Measurements from ENCODE around the gene ANO4.

GRCh38 chr12:100851637-100852036 is 57.1 kb downstream of the ANO4 start:
- no peak for TF ChIP-seq CTCF (IDR thresholded peaks at IDR 0.05; ENCODE audit: control extremely low read depth in 1 of 3, insufficient read depth in 1 of 3, low read depth in 1 of 3, low read length in 3 of 3)
- no peak for TF ChIP-seq USF2 (IDR thresholded peaks at IDR 0.05; ENCODE audit: low read length)
- TF ChIP-seq ATF3 (IDR thresholded peaks at IDR 0.05; ENCODE audit: insufficient read depth, low read depth, low read length): no peak
- TF ChIP-seq ZNF274 (IDR thresholded peaks at IDR 0.05; ENCODE audit: borderline replicate concordance, extremely low read depth, low read length): no peak
- TF ChIP-seq RFX5 (IDR thresholded peaks at IDR 0.05; ENCODE audit: borderline replicate concordance, low read depth, low read length): no peak
- TF ChIP-seq EP300 (IDR thresholded peaks at IDR 0.05; ENCODE audit: borderline replicate concordance in 1 of 2, low read depth in 2 of 2, low read length in 2 of 2): no peak
- TF ChIP-seq RAD21 (IDR thresholded peaks at IDR 0.05 in 1 of 2, conservative IDR thresholded peaks at IDR 0.05 in 1 of 2; ENCODE audit: low read depth in 2 of 2, low read length in 2 of 2): no peak
- no peak for TF ChIP-seq POLR2A (IDR thresholded peaks at IDR 0.05; ENCODE audit: control extremely low read depth in 1 of 2, low read depth in 2 of 2, low read length in 2 of 2)
- TF ChIP-seq HDAC2 (IDR thresholded peaks at IDR 0.05; ENCODE audit: borderline replicate concordance in 1 of 2, low read depth in 2 of 2, low read length in 2 of 2): no peak
- no peak for TF ChIP-seq SIN3A (conservative IDR thresholded peaks at IDR 0.05 in 1 of 2, IDR thresholded peaks at IDR 0.05 in 1 of 2; ENCODE audit: low read depth in 1 of 2, low read length in 2 of 2)
- TF ChIP-seq POLR2AphosphoS5 (IDR thresholded peaks at IDR 0.05; ENCODE audit: low read depth, low read length): no peak
- TF ChIP-seq CBX8 (IDR thresholded peaks at IDR 0.05; ENCODE audit: borderline replicate concordance, low read depth, low read length): no peak
- no peak for TF ChIP-seq RNF2 (IDR thresholded peaks at IDR 0.05; ENCODE audit: borderline replicate concordance, low read depth, low read length, missing control alignments, poor library complexity, severe bottlenecking)
